Psoas muscle (tissue), 8 donors: ENCODE results near the gene INSL3. TPM values are rescaled to one million over a fixed set of nuclear protein-coding genes. Genes with fewer than 3 reads are reported as not detected.

Experiments
- ATAC-seq, 4 donors: fragments of 200-7000 bp; cut with Tn5 transposase; one replicate each; pipeline ENCODE4 v1.9.1; 2020; ENCODE audit warnings: moderate library complexity in 3 of 4, mild to moderate bottlenecking in 2 of 4
- DNase-seq, 2 donors: peaks; one replicate each; pipeline ENCODE4 v3.0.0-alpha.2; 2020
- H3K27ac ChIP-seq: fragments of 200-600 bp; one replicate; pipeline ENCODE4 v1.8.0; 2022
- H3K27me3 ChIP-seq, 3 donors: fragments of 200-600 bp in 1 of 3; one replicate each; pipeline versions ENCODE4 v1.6.1 to v1.8.0; 2013 to 2022; ENCODE audit warnings: low read length in 2 of 3, mild to moderate bottlenecking in 2 of 3, moderate library complexity in 1 of 3; ENCODE audit not compliant: insufficient read depth in 3 of 3
- H3K36me3 ChIP-seq, 2 donors: fragments of 200-600 bp in 1 of 2; one replicate each; pipeline versions ENCODE4 v1.6.1 to v1.8.0; 2013 to 2022; ENCODE audit warnings: low read depth in 1 of 2, mild to moderate bottlenecking in 1 of 2, moderate library complexity in 1 of 2; ENCODE audit not compliant: insufficient read depth in 1 of 2
- H3K4me1 ChIP-seq: fragments of 200-600 bp; one replicate; pipeline ENCODE4 v1.8.0; 2022
- H3K4me3 ChIP-seq: fragments of 200-600 bp; one replicate; pipeline ENCODE4 v1.8.0; 2022; ENCODE audit warnings: mild to moderate bottlenecking
- H3K9me3 ChIP-seq: fragments of 200-600 bp; one replicate; pipeline ENCODE4 v1.8.0; 2022
- CTCF ChIP-seq: fragments of 200-600 bp; IDR thresholded peaks from one replicate; pipeline ENCODE4 v1.8.0; 2022; ENCODE audit warnings: antibody characterized with exemption
- WGBS, 3 donors: extraction: QIAGEN DNeasy Blood & Tissue Kit; methylation state at CpG; one replicate each; pipeline versions ENCODE4 v1.1.6 to v1.1.7; 2013; 5-methylcytosine and 5-hydroxymethylcytosine counted together
- intact Hi-C, 2 donors: fragments of 100-400 bp; cut with DNase I; formaldehyde crosslinking; loops; one replicate each; pipeline versions ENCODE4 v1.11.0 to v1.14.2; 2022
- polyA plus RNA-seq, 3 donors: library from polyadenylated mRNA; stranded (reverse); fragments of 200-250 nt; gene quantifications; one replicate each; pipeline ENCODE4 v1.2.3, GENCODE V29; 2013
- total RNA-seq, 4 donors: library from RNA; stranded (reverse); fragmentation: NEBNext Ultra II Directional in 2 of 4; extraction: Animal tissue kit (Norgen Biotek cat#: 25700) in 2 of 4; gene quantifications; one replicate each; pipeline versions ENCODE4 v1.2.1 to v1.2.4, GENCODE V29; 2021 to 2023
- donor health status: healthy with polysubstance abuse.
- donor health status: DM: no; HTN: no; CAD: no; lungs with moderate emphysema.
- donor health status: Bipolar disorder and iron deficiency.
- donor health status: healthy.
- donor health status: DM: yes; HTN: yes; CAD: no.
- donor health status: DM: no; HTN: no; CAD: no.
- donor health status: DM: no; HTN: no; CAD: no.
- donor health status: DM: yes; HTN: yes; CAD: no.

The INSL3 gene
- total and polyA plus RNA-seq, 7 donors, result not detected

- peak overlapping the region; percentile 98 for H3K4me3 ChIP-seq
- no peak for ATAC-seq
- intact Hi-C loops, result loop anchor here in 1 of 2 donors (10.0 kb wide), 1 partner anchor 203 kb away; no protein-coding TSS in a partner anchor
Measured at GRCh38 chr19:17861542-17862402, 40.5 kb upstream of the INSL3 start.

GRCh38 chr19:17860993-17861360 is 39.7 kb upstream of the INSL3 start:
- intact Hi-C loops, result loop anchor here in 1 of 2 donors (10.0 kb wide), 1 partner anchor 204 kb away; no protein-coding TSS in a partner anchor
- ATAC-seq (no peak), DNase-seq (no peak)
- no peak for TF ChIP-seq CTCF
- Histone ChIP-seq H3K4me3 (peak overlapping the region; percentile 98), H3K27ac (peak overlapping the region; percentile 99), H3K36me3 (peaks cover 14 to 53% of the 10 kb centered on the region in 2 donors), H3K4me1 (peaks cover 29% of the 10 kb centered on the region), H3K9me3 (no peaks in the 10 kb centered on the region), H3K27me3 (no peaks in the 10 kb centered on the region)
- 28 to 45% (median 42%) methylated on average over 4 to 7 of the region's 7 CpGs for WGBS, 3 donors

More at GRCh38 chr19:17861542-17862402, 40.5 kb upstream of the INSL3 start:
- Histone ChIP-seq H3K9me3 (no peaks in the 10 kb centered on the region), H3K27ac (peak overlapping the region; percentile 99), H3K36me3 (peaks cover 14 to 54% of the 10 kb centered on the region in 2 donors), H3K4me1 (peaks cover 29% of the 10 kb centered on the region), H3K27me3 (no peaks in the 10 kb centered on the region)
- no peak for DNase-seq
- 73 to 80% (median 78%) methylated on average over 20 to 23 of the region's 23 CpGs for WGBS, 3 donors
- no peak for TF ChIP-seq CTCF

- ATAC-seq, result peak in 1 of 4 donors; percentile 17
- Histone ChIP-seq H3K4me3 (peak overlapping the region; percentile 98), H3K9me3 (no peaks in the 10 kb centered on the region), H3K27me3 (no peaks in the 10 kb centered on the region), H3K4me1 (peaks cover 29% of the 10 kb centered on the region), H3K27ac (peak overlapping the region; percentile 99), H3K36me3 (peaks cover 14 to 48% of the 10 kb centered on the region in 2 donors)
- WGBS, 3 donors, result 1% methylated on average over 22 of the region's 22 CpGs
- intact Hi-C loops, result loop anchor here in 1 of 2 donors (10.0 kb wide), 1 partner anchor 204 kb away; no protein-coding TSS in a partner anchor
- DNase-seq, result no peak
- TF ChIP-seq CTCF, result no peak
Measured at GRCh38 chr19:17860331-17860992, 39.1 kb upstream of the INSL3 start.

GRCh38 chr19:17859533-17860330 is 38.4 kb upstream of the INSL3 start, which contains the start of gene RPL18A:
Gene RPL18A, plus strand, starts transcription at chr19:17859910. Its CDS starts 47 bp downstream, at chr19:17859957.
- intact Hi-C loops, result loop anchor here (1.0 to 10.0 kb wide), 4 partner anchors 73 to 205 kb away; partner anchors contain the start of gene CCDC124 (in 1 of the 2)
- DNase-seq, result peak; percentile 98 to 99
- Histone ChIP-seq H3K4me3 (peak within 1 kb of the TSS; percentile 98), H3K4me1 (peaks cover 29% of the 10 kb centered on the region), H3K36me3 (peaks cover 14 to 41% of the 10 kb centered on the region in 2 donors), H3K27me3 (no peaks in the 10 kb centered on the region), H3K9me3 (no peaks in the 10 kb centered on the region), H3K27ac (peak within 1 kb of the TSS; percentile 99)
- peak; percentile 90 to 94 (median 92) for ATAC-seq
- peak; percentile 71 for TF ChIP-seq CTCF
- WGBS, 3 donors, result 0% methylated on average over 71 to 80 of the region's 80 CpGs
